Neuronal stem cell (in vitro differentiated cells): Measurements from ENCODE around the gene PGPEP1.

ENCODE experiments used
- DNase-seq: peaks from one replicate; pipeline ENCODE4 v3.0.0-alpha.2; 2013; ENCODE audit warnings: low spot score
- H2AFZ ChIP-seq: one replicate; pipeline ENCODE4 v1.6.1; 2013; ENCODE audit warnings: mild to moderate bottlenecking, low read length, inconsistent platforms
- H2AK5ac ChIP-seq: 2 replicates; pipeline ENCODE4 v1.6.1; 2013; ENCODE audit warnings: low read depth, mild to moderate bottlenecking, inconsistent platforms, low read length, moderate library complexity, mixed read lengths
- H2BK120ac ChIP-seq: 2 replicates; pipeline ENCODE4 v1.6.1; 2013; ENCODE audit warnings: low read depth, mild to moderate bottlenecking, inconsistent platforms, low read length, moderate library complexity, mixed read lengths
- H2BK12ac ChIP-seq: one replicate; pipeline ENCODE4 v1.6.1; 2013; ENCODE audit warnings: low read length, inconsistent platforms
- H2BK15ac ChIP-seq: 2 replicates; pipeline ENCODE4 v1.6.1; 2013; ENCODE audit warnings: mild to moderate bottlenecking, low read length, inconsistent platforms, mixed read lengths
- H2BK5ac ChIP-seq: one replicate; pipeline ENCODE4 v1.6.1; 2013; ENCODE audit warnings: inconsistent platforms, mild to moderate bottlenecking, low read length, moderate library complexity
- H3K14ac ChIP-seq: one replicate; pipeline ENCODE4 v1.6.1; 2013; ENCODE audit warnings: low read length, inconsistent platforms
- H3K18ac ChIP-seq: 2 replicates; pipeline ENCODE4 v1.6.1; 2013; ENCODE audit warnings: low read length, inconsistent platforms
- H3K23ac ChIP-seq: 2 replicates; pipeline ENCODE4 v1.6.1; 2013; ENCODE audit warnings: low read depth, mild to moderate bottlenecking, mixed read lengths, low read length, inconsistent platforms; ENCODE audit not compliant: poor library complexity
- H3K27ac ChIP-seq: replicated peaks from 3 replicates; pipeline ENCODE4 v1.5.1; 2013; ENCODE audit warnings: low read length, inconsistent platforms
- H3K27me3 ChIP-seq, 3 experiments: 2 replicates each; pipeline ENCODE4 v1.6.1; 2013; ENCODE audit warnings: low read length in 3 of 3, mild to moderate bottlenecking in 2 of 3, inconsistent platforms in 1 of 3, low read depth in 1 of 3, mixed read lengths in 1 of 3, moderate library complexity in 1 of 3; ENCODE audit not compliant: control insufficient read depth in 3 of 3, insufficient read depth in 3 of 3
- H3K36me3 ChIP-seq, 2 donors: replicated peaks in 1 of 2; 2 replicates each; pipeline ENCODE4 v1.6.1; 2013; ENCODE audit warnings: low read length in 2 of 2; ENCODE audit not compliant: control insufficient read depth in 2 of 2, insufficient read depth in 2 of 2
- H3K4ac ChIP-seq: 2 replicates; pipeline ENCODE4 v1.6.1; 2013; ENCODE audit warnings: inconsistent platforms, mild to moderate bottlenecking, low read length, moderate library complexity
- H3K4me1 ChIP-seq, 2 donors: 1 replicate in 1 of 2; 2 replicates in 1 of 2; pipeline ENCODE4 v1.6.1; 2013; ENCODE audit warnings: low read length in 2 of 2, low read depth in 1 of 2; ENCODE audit not compliant: control insufficient read depth in 2 of 2, insufficient read depth in 1 of 2
- H3K4me2 ChIP-seq: one replicate; pipeline ENCODE4 v1.6.1; 2013; ENCODE audit warnings: mild to moderate bottlenecking, low read length, inconsistent platforms; ENCODE audit not compliant: insufficient read depth, poor library complexity, severe bottlenecking
- H3K4me3 ChIP-seq, 2 donors: 2 replicates each; pipeline ENCODE4 v1.5.1; 2013; ENCODE audit warnings: low read length in 2 of 2, mild to moderate bottlenecking in 2 of 2, inconsistent platforms in 1 of 2, moderate library complexity in 1 of 2
- H3K79me1 ChIP-seq: one replicate; pipeline ENCODE4 v1.6.1; 2013; ENCODE audit warnings: low read depth, mild to moderate bottlenecking, inconsistent platforms, low read length, moderate library complexity
- H3K9ac ChIP-seq: one replicate; pipeline ENCODE4 v1.6.1; 2013; ENCODE audit warnings: mild to moderate bottlenecking, low read depth, low read length, inconsistent platforms; ENCODE audit not compliant: poor library complexity
- H3K9me3 ChIP-seq, 2 donors: replicated peaks in 1 of 2; 2 replicates each; pipeline versions ENCODE3 to v1.6.1; 2013; ENCODE audit warnings: low read length in 2 of 2, mild to moderate bottlenecking in 2 of 2, inconsistent platforms in 1 of 2, low read depth in 1 of 2, mixed read lengths in 1 of 2, moderate library complexity in 1 of 2; ENCODE audit not compliant: control insufficient read depth in 2 of 2, insufficient read depth in 1 of 2
- H4K8ac ChIP-seq: one replicate; pipeline ENCODE4 v1.6.1; 2013; ENCODE audit warnings: low read depth, mild to moderate bottlenecking, inconsistent platforms, low read length, moderate library complexity
- H4K91ac ChIP-seq: one replicate; pipeline ENCODE4 v1.6.1; 2013; ENCODE audit warnings: low read length, low read depth, mild to moderate bottlenecking, inconsistent platforms; ENCODE audit not compliant: poor library complexity
- WGBS, 2 donors: extraction: QIAGEN DNeasy Blood & Tissue Kit; methylation state at CpG; one replicate each; pipeline ENCODE4 v1.1.7; 2013; ENCODE audit warnings: missing lambda C conversion rate in 2 of 2, mixed read lengths in 1 of 2; ENCODE audit not compliant: insufficient read length in 2 of 2, insufficient replicate concordance in 1 of 2; ENCODE audit errors: extremely low coverage in 2 of 2; 5-methylcytosine and 5-hydroxymethylcytosine counted together

PGPEP1 gene

DNA sequence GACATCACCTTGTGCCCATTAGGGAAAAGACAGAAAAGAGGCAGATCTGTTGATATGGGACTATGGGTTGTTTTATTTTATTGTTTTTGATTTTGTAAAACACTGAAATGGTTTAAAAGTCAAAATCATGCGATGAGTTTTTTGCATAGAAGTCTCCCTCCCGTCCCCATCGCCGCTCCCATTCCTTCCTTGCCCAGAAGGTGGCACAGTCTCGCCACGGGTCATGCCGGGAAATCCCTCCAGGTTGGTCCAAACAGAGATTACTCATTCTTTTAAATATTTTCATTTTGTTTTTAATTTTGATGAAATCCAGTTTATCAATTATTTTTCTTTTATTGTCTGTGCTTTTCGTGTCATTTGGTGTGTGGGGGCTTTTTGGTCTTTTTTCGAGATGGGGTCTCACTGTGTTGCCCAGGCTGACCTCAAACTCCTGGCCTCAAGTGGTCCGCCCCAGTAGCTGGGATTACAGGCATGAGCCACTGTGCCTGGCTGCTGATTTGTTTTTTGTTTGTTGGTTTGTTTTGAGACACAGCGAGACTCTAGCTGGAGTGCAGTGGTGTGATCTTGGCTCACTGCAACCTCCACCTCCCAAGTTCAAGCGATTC is 9.2 kb downstream of the PGPEP1 start:
- Histone ChIP-seq H3K18ac (no peak overlapping the region), H3K14ac (no peak overlapping the region), H3K4me1 (peaks cover 4 to 11% of the 10 kb centered on the region in 2 donors), H2BK12ac (no peak overlapping the region), H3K79me1 (no peaks in the 10 kb centered on the region), H2BK15ac (no peak overlapping the region), H4K91ac (no peak overlapping the region), H3K27ac (no peak overlapping the region), H2BK5ac (no peak overlapping the region), H2BK120ac (no peak overlapping the region), H3K9me3 (no peaks in the 10 kb centered on the region), H3K36me3 (peaks cover 1 to 15% of the 10 kb centered on the region in 2 donors), H2AFZ (no peak overlapping the region), H3K27me3 (no peaks in the 10 kb centered on the region), H3K23ac (no peak overlapping the region), H3K4ac (no peak overlapping the region), H3K4me3 (no peak overlapping the region), H2AK5ac (no peak overlapping the region), H3K4me2 (no peak overlapping the region), H4K8ac (no peak overlapping the region), H3K9ac (no peak overlapping the region)
- no peak for DNase-seq
- WGBS, 2 donors = no CpG with 5 or more reads among the region's 12 CpGs

DNA sequence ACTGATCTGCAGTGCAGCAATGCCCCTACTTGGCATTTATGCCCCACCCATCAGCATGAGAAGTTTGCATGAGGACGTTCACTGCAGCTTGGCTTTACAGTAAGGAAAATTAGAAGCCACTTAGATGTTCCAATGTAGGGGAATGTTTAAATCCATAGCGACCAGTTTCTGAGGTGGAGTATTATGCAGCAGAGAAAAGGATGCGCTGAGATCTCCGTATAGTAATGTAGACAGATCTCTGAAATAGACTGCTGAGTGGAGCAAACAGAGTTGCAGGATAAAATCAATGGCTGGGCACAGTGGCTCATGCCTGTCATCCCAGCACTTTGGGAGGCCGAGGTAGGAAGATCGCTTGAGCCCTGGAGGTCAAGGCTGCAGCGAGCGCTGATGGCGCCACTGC is 10.1 kb downstream of the PGPEP1 start:
- H3K4me1 ChIP-seq = peaks cover 1 to 7% of the 10 kb centered on the region in 2 donors
- no peak overlapping the region for H3K4ac ChIP-seq
- DNase-seq = no peak
- H3K27ac ChIP-seq = no peak overlapping the region
- no peak overlapping the region for H4K91ac ChIP-seq
- H3K4me3 ChIP-seq = no peak overlapping the region
- H2BK5ac ChIP-seq = no peak overlapping the region
- no peak overlapping the region for H3K18ac ChIP-seq
- no peak overlapping the region for H3K23ac ChIP-seq
- no peak overlapping the region for H2BK15ac ChIP-seq
- H4K8ac ChIP-seq = no peak overlapping the region
- H3K9ac ChIP-seq = no peak overlapping the region
- no peaks in the 10 kb centered on the region for H3K27me3 ChIP-seq
- peaks cover 1 to 16% of the 10 kb centered on the region in 2 donors for H3K36me3 ChIP-seq
- H2BK12ac ChIP-seq = no peak overlapping the region
- H3K14ac ChIP-seq = no peak overlapping the region
- no peak overlapping the region for H2AK5ac ChIP-seq
- no CpG with 5 or more reads among the region's 9 CpGs for WGBS, 2 donors
- H3K9me3 ChIP-seq = no peaks in the 10 kb centered on the region
- no peak overlapping the region for H2BK120ac ChIP-seq
- no peak overlapping the region for H3K4me2 ChIP-seq
- no peaks in the 10 kb centered on the region for H3K79me1 ChIP-seq
- H2AFZ ChIP-seq = no peak overlapping the region

DNA sequence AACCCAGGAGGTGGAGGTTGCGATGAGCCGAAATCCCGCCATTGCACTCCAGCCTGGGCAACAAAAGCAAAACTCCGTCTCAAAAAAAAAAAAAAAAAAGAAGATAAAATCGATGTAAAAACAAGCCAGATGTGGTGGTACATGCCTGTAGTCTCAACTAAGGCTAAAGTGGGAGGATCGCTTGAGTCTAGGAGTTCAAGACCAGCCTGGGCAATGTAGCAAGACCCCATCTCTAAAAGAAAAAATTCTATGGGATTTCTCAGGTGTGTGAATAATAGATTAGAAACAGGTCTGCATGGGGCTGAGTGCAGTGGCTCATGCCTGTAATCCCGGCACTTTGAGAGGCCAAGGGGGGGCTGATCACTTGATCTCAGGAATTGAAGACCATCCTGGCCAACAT is 11.1 kb downstream of the PGPEP1 start:
- no CpG with 5 or more reads among the region's 7 CpGs for WGBS, 2 donors
- no peaks in the 10 kb centered on the region for H3K79me1 ChIP-seq
- H4K8ac ChIP-seq = no peak overlapping the region
- no peak overlapping the region for H2AFZ ChIP-seq
- peaks cover 0 to 5% of the 10 kb centered on the region in 2 donors for H3K9me3 ChIP-seq
- H3K27ac ChIP-seq = no peak overlapping the region
- H3K4me1 ChIP-seq = no peaks in the 10 kb centered on the region
- no peak overlapping the region for H3K9ac ChIP-seq
- H2BK12ac ChIP-seq = no peak overlapping the region
- peaks cover 1 to 26% of the 10 kb centered on the region in 2 donors for H3K36me3 ChIP-seq
- H2BK5ac ChIP-seq = no peak overlapping the region
- no peak overlapping the region for H3K18ac ChIP-seq
- H3K14ac ChIP-seq = no peak overlapping the region
- H4K91ac ChIP-seq = no peak overlapping the region
- no peak overlapping the region for H3K4ac ChIP-seq
- H2AK5ac ChIP-seq = no peak overlapping the region
- no peak overlapping the region for H2BK15ac ChIP-seq
- no peak overlapping the region for H2BK120ac ChIP-seq
- no peak overlapping the region for H3K23ac ChIP-seq
- no peak overlapping the region for H3K4me3 ChIP-seq
- DNase-seq = no peak
- H3K4me2 ChIP-seq = no peak overlapping the region
- no peaks in the 10 kb centered on the region for H3K27me3 ChIP-seq

DNA sequence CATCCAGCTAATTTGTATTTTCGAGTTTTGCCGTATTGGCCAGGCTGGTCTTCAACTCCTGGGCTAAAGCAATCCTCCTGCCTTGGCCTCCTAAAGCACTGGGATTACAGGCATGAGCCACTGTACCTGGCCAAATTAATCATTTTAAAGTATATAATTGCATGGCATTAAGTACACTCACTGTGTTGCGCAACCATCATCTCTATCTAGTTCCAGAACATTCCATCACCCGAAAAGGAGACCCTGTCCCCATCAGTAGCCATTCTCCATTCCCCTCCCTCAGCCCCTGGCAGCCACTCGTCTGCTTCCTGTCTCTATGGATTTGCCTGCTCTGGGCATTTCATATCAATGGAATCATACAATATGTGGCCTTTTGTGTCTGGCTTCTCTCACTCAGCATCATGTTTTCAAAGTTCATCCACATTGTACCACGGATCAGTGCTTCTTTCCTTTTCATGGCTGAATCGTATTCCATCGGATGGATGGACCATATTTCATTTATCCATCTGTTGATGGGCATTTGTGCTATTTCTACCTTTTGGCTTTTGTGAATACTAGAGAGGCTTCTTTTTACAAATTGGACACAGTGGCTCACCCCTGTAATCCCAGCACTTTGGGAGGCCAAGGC is 13.1 kb downstream of the PGPEP1 start:
- no peak overlapping the region for H3K4me3 ChIP-seq
- DNase-seq = no peak
- WGBS, 2 donors = no CpG with 5 or more reads among the region's 8 CpGs
- H2BK15ac ChIP-seq = no peak overlapping the region
- H3K4me2 ChIP-seq = no peak overlapping the region
- H2AK5ac ChIP-seq = no peak overlapping the region
- H3K14ac ChIP-seq = no peak overlapping the region
- H3K36me3 ChIP-seq = peaks cover 1 to 39% of the 10 kb centered on the region in 2 donors
- no peak overlapping the region for H2BK120ac ChIP-seq
- no peak overlapping the region for H3K23ac ChIP-seq
- no peak overlapping the region for H2AFZ ChIP-seq
- H2BK12ac ChIP-seq = no peak overlapping the region
- H3K27ac ChIP-seq = no peak overlapping the region
- no peak overlapping the region for H3K9ac ChIP-seq
- H3K18ac ChIP-seq = no peak overlapping the region
- H4K8ac ChIP-seq = no peak overlapping the region
- H2BK5ac ChIP-seq = no peak overlapping the region
- H3K9me3 ChIP-seq = peaks cover 8 to 20% of the 10 kb centered on the region in 2 donors
- no peaks in the 10 kb centered on the region for H3K27me3 ChIP-seq
- H3K4me1 ChIP-seq = no peaks in the 10 kb centered on the region
- H4K91ac ChIP-seq = no peak overlapping the region
- no peak overlapping the region for H3K4ac ChIP-seq
- peaks cover 3% of the 10 kb centered on the region for H3K79me1 ChIP-seq
